Mucosa of rectum (tissue), 2 donors: ENCODE data around the gene ZNF184.
A peak's percentile ranks its signal among the peaks of the same experiment; 100 is the strongest.

Experiments used
- H3K27ac ChIP-seq, 2 donors: one replicate each; pipeline ENCODE4 v1.7.0; 2013; ENCODE audit warnings: inconsistent platforms in 2 of 2, low read depth in 2 of 2, low read length in 2 of 2
- H3K27me3 ChIP-seq, 2 donors: one replicate each; pipeline ENCODE4 v1.7.0; 2013; ENCODE audit warnings: low read length in 2 of 2; ENCODE audit not compliant: control insufficient read depth in 2 of 2, insufficient read depth in 2 of 2
- H3K36me3 ChIP-seq, 2 donors: one replicate each; pipeline ENCODE4 v1.7.0; 2013; ENCODE audit warnings: low read length in 2 of 2; ENCODE audit not compliant: control insufficient read depth in 2 of 2, insufficient read depth in 2 of 2
- H3K4me1 ChIP-seq, 2 donors: one replicate each; pipeline ENCODE4 v1.7.0; 2013; ENCODE audit warnings: low read length in 2 of 2, mild to moderate bottlenecking in 1 of 2; ENCODE audit not compliant: control insufficient read depth in 2 of 2, insufficient read depth in 2 of 2
- H3K4me3 ChIP-seq, 2 donors: one replicate each; pipeline ENCODE4 v1.7.0; 2013; ENCODE audit warnings: low read length in 2 of 2
- H3K9ac ChIP-seq, 2 donors: one replicate each; pipeline ENCODE4 v1.7.0; 2013; ENCODE audit warnings: low read length in 2 of 2, low read depth in 1 of 2, mild to moderate bottlenecking in 1 of 2
- H3K9me3 ChIP-seq, 2 donors: one replicate each; pipeline ENCODE4 v1.7.0; 2013; ENCODE audit warnings: low read length in 2 of 2; ENCODE audit not compliant: control insufficient read depth in 2 of 2
- donor health status: healthy.
- donor health status: Normal muscosa, but diverticular disease.

ZNF184 gene

DNA sequence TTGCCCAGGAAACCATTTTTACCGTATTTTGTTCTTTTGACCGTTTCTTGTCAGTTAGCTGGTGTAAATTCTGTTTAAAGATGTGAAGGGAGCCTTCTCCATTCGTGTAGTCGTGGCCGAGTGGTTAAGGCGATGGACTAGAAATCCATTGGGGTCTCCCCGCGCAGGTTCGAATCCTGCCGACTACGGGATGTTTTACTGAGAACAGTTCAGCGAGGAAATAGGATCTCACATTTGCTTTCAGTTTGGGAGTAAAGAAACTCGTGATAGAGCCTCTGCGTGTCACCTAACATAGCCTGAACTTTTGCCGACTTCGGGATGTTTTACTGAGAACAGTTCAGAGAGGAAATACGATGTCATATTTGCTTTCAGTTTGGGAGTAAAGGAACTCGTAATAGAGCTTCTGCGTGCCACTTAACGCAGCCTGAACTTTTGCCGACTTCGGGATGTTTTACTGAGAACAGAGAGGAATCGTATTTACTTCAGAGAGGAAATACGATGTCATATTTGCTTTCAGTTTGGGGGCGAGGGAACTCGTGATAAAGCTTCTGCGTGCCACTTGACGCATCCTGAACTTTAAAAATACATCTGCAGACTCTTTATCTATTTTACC, 5.9 kb upstream of the ZNF184 start:
- H3K9ac ChIP-seq, result peak overlapping the region; percentile 90 to 98
- H3K4me3 ChIP-seq, result peak overlapping the region; percentile 77 to 99
- H3K36me3 ChIP-seq, result no peaks in the 10 kb centered on the region
- H3K27ac ChIP-seq, result peak overlapping the region; percentile 98 to 99
- no peaks in the 10 kb centered on the region for H3K27me3 ChIP-seq
- no peaks in the 10 kb centered on the region for H3K9me3 ChIP-seq
- H3K4me1 ChIP-seq, result peaks cover 6 to 13% of the 10 kb centered on the region in 2 donors

DNA sequence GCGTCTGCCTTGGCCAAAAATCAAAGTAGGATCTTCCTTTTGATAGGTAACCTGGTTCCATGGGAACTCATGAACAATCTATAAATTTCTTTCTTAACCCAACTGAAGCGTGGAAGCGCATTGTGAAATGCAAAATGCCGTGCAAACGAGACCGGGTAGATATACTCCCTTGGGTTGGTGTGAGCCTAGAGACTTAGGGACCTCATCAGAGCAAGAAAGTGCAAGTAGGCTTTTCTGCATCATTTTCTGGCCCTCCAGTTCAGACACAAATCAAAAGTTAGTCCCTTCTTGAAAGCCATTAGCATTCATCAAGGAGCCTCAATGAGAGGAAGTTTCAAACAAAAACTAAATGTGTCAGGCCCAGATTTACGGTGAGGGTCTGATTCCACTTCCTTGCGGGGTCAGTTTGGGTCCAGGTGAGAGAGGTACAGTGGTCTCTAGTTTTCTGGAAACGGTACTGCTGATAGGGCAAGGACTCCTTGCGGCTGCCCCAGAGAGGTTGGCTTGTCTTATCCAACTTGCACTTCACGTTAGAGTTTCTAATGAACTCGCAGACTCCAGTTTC, 5.3 kb upstream of the ZNF184 start:
- H3K4me1 ChIP-seq, result peaks cover 6 to 13% of the 10 kb centered on the region in 2 donors
- peak overlapping the region; percentile 98 to 99 for H3K27ac ChIP-seq
- H3K36me3 ChIP-seq, result no peaks in the 10 kb centered on the region
- no peaks in the 10 kb centered on the region for H3K9me3 ChIP-seq
- peak overlapping the region; percentile 90 to 98 for H3K9ac ChIP-seq
- H3K27me3 ChIP-seq, result no peaks in the 10 kb centered on the region
- peak overlapping the region; percentile 77 to 99 for H3K4me3 ChIP-seq

DNA sequence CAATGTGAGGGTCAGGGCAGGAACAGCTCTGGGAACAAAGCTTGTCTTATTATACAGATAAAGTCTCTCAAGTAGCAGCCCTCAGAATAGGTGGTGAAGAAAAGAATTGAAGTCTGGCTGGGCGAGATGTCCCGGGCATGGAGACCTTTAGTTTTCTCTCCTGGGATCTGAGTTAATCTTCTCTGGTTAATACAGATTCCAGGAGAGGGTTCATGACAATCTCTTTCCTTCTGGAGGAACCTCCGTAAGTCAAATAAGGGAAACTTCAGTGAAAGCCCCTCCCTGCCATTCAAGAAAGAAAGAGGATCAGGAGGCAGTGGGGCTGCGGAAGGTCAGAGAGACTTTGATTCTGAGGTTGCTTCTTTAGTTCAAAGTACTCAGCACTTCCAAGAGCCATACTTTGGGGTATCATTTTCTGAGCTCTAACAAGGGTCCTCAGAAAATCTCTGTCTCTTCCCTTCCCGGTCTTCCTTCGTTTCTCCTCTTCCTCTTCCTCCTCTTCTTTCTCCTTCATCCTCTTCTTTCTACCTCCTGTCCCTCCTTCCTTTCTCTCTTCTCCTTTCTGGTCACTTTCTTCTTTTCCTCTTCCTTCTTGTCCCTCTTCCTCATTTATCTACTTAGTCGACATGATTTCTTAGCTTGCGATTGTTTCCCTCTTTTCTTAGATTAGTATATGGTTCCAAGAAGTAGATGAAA, 4.6 kb upstream of the ZNF184 start:
- Histone ChIP-seq H3K4me3 (peak overlapping the region; percentile 77 to 99), H3K9me3 (no peaks in the 10 kb centered on the region), H3K27me3 (no peaks in the 10 kb centered on the region), H3K4me1 (peaks cover 7 to 13% of the 10 kb centered on the region in 2 donors), H3K9ac (no peak overlapping the region), H3K27ac (no peak overlapping the region), H3K36me3 (no peaks in the 10 kb centered on the region)

DNA sequence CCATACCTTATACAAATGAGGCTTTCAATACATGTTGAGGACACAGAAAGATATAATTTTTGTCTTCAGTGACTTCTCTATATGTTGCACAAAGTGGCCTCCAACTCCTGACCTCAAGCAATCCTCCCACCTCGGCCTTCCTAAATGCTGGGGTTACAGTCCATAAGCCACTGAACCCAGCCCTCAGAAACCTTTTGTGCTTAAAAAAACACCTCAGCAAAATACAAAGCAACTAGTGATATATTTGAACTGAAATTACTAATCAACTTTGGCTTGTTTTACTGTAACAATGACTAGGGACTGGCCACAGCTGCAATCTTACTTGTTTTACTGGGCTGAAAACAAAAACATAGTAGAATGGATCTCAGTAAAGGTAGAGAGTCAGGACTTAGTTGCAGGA, 3.2 kb upstream of the ZNF184 start:
- Histone ChIP-seq H3K9ac (no peak overlapping the region), H3K4me1 (peaks cover 13 to 17% of the 10 kb centered on the region in 2 donors), H3K27ac (no peak overlapping the region)

DNA sequence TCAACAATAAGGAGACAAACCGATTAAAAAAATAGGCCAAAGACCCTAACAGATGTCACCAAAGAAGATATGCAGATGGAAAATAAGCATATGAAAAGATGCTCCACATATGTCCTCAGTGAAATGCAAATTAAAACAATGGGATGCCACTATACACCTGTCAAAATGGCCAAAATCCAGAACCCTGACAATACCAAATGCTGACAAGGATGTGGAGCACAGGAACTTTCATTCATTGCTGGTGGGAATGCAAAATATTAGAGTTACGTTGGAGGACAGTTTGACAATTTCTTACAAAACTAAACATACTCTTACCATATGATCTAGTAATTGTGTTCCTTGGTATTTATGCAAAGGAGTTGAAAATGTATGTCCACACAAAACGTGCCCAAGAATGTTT, 1.8 kb upstream of the ZNF184 start:
- Histone ChIP-seq H3K27ac (no peak overlapping the region), H3K9ac (no peak overlapping the region), H3K27me3 (no peaks in the 10 kb centered on the region), H3K9me3 (no peaks in the 10 kb centered on the region), H3K4me3 (no peak overlapping the region), H3K36me3 (peaks cover 0 to 2% of the 10 kb centered on the region in 2 donors), H3K4me1 (peaks cover 11 to 14% of the 10 kb centered on the region in 2 donors)

More for the DNA sequence above, 3.2 kb upstream of the ZNF184 start:
- Histone ChIP-seq H3K36me3 (no peaks in the 10 kb centered on the region), H3K27me3 (no peaks in the 10 kb centered on the region), H3K4me3 (no peak overlapping the region), H3K9me3 (no peaks in the 10 kb centered on the region)

DNA sequence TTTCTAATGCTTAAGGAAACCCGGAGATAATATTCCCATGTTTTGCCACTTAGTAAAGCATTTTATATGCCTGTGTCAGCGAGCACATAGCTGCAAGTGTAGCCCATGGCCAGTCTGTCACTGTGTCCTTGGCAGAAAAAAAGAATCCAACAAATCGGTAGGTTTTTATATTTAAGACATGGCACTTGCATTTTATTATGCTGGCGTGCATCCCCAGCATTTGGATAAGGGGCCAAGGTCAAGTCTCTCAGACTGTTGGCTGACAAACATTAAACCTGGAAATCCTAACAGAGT, 1.2 kb upstream of the ZNF184 start:
- Histone ChIP-seq H3K36me3 (peaks cover 1 to 5% of the 10 kb centered on the region in 2 donors), H3K4me3 (peak overlapping the region in 1 of 2 donors; percentile 92), H3K27me3 (no peaks in the 10 kb centered on the region), H3K27ac (no peak overlapping the region), H3K9me3 (no peaks in the 10 kb centered on the region), H3K4me1 (peaks cover 11 to 12% of the 10 kb centered on the region in 2 donors), H3K9ac (no peak overlapping the region)

DNA sequence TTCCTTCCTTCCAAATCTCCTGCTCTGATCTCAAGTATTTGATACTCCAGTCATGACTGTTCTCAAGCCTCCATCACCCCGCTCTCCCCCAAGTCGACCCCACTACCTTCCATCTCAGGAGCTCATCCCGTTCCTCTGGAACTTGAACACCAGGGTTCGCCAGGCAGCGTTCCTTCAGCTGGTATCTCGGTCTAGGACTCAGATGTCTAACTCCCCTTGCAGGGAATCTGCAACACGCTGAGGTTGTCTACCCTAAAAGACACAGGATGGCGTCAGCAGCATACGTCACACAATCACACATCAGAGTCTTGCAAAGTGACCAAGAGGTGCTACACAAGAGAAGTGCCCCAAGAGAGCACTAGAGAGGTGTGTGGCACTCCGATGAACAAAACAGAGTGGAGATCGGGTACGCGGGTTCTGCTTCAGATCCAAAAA, 706 bp downstream of the ZNF184 start:
- Histone ChIP-seq H3K27me3 (no peaks in the 10 kb centered on the region), H3K9ac (peak overlapping the region; percentile 79 to 95), H3K36me3 (peaks cover 6 to 11% of the 10 kb centered on the region in 2 donors), H3K4me1 (peaks cover 4 to 7% of the 10 kb centered on the region in 2 donors), H3K27ac (peak overlapping the region; percentile 93 to 98), H3K4me3 (peak overlapping the region; percentile 92 to 93), H3K9me3 (no peaks in the 10 kb centered on the region)

DNA sequence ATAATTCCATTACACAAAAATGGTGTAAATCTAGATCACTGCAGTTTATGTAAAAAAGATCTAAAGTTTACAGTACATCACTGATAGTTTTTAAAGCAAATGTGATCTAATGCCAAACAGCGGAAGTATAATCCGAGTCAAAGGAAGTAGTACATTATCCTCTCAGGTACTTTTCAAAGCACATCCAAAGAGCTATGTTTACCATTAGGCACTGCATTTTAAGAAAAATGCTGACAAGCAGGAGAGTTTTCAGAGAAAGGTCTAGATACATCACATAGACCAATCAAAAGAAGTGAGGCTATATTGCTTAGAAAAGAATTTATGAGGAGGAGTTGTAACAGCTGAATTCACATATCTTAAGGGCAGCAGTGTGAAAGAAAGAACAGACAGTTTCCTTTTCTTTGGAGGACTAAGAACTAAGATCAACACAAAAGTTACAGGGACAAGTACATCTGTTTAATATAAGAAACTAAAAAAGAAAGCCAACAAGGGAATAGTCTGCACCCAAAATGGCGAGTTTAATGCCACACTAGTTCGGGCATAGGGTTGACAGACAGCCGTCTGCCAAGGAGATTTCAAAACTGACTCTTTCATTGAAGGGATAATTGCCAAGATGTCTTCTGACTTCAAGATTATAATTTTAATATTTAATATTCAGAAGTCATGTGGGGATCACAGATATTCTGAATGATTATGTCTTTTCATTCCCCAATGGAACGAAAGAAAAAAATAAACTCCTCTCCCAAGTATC, 1.4 kb downstream of the ZNF184 start:
- Histone ChIP-seq H3K4me1 (peaks cover 4 to 7% of the 10 kb centered on the region in 2 donors), H3K4me3 (peak overlapping the region; percentile 92 to 93), H3K9ac (peak overlapping the region; percentile 79 to 95)

DNA sequence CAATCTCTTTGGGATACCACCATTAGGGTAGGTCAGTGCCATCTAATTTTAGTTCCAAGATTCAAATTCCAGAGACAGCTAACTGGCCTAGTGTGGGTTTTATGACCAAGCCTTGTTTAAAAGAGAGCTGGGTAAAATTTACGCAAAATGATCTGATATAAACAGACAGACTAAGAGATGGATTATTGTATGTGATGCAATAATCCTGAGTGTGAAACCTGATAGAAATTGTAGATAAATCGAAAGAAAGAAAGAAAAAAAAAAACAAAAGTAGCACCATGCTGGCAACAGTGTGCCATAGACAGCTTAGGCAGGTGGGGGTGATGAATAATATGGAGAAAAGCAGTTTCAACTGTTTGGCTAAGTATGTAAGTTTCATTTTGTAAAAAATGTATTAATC, 2.9 kb downstream of the ZNF184 start:
- H3K9me3 ChIP-seq, result no peaks in the 10 kb centered on the region
- H3K27ac ChIP-seq, result no peak overlapping the region
- peaks cover 4 to 7% of the 10 kb centered on the region in 2 donors for H3K4me1 ChIP-seq
- no peak overlapping the region for H3K9ac ChIP-seq
- no peak overlapping the region for H3K4me3 ChIP-seq
- no peaks in the 10 kb centered on the region for H3K27me3 ChIP-seq
- peaks cover 18 to 19% of the 10 kb centered on the region in 2 donors for H3K36me3 ChIP-seq

More for the DNA sequence above, 1.4 kb downstream of the ZNF184 start:
- peaks cover 12 to 13% of the 10 kb centered on the region in 2 donors for H3K36me3 ChIP-seq
- H3K9me3 ChIP-seq, result no peaks in the 10 kb centered on the region
- no peaks in the 10 kb centered on the region for H3K27me3 ChIP-seq
- H3K27ac ChIP-seq, result peak overlapping the region; percentile 93 to 98

DNA sequence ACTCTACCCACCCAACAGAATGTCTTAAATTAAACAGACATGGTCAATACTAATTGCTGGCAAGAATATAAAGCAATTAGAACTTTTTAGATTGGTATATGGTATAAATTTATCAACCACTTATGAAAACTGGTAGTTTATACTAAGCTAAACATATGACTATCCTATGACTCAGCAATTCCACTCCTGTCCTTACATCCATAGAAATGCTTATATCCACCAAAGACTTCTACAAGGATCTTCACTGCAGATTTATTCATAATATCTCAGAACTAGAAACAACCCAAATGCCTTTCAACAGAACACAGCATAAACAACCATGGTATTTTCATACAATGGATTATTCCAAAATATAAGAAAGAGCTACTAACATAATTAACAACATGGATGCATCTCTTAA, 4.6 kb downstream of the ZNF184 start:
- Histone ChIP-seq H3K9me3 (no peaks in the 10 kb centered on the region), H3K4me1 (peaks cover 4 to 7% of the 10 kb centered on the region in 2 donors), H3K27me3 (no peaks in the 10 kb centered on the region), H3K36me3 (peaks cover 23% of the 10 kb centered on the region in 2 donors), H3K4me3 (no peak overlapping the region), H3K27ac (no peak overlapping the region), H3K9ac (no peak overlapping the region)
